Measurements from ENCODE around the gene SNX27.
A peak's percentile ranks its signal among the peaks of the same experiment; 100 is the strongest.
"Not testable (repeated sequence)": the region's sequence is repeated elsewhere in the genome, so short reads cannot be mapped to it uniquely, and the experiment has no call there.

Gene SNX27

GRCh38 chr1:151611832-151612500 is at the start of gene SNX27:
Gene SNX27, plus strand, starts transcription at chr1:151612050. Its CDS starts 152 bp downstream, at chr1:151612202.
- peak; percentile 90 for DNase-seq (ENCODE audit: low spot score)

- DNase-seq (ENCODE audit: low spot score), result no peak
Measured at GRCh38 chr1:151562661-151563060, 49.2 kb upstream of the SNX27 start.

GRCh38 chr1:151563376-151563775 is 48.5 kb upstream of the SNX27 start:
- DNase-seq (ENCODE audit: low spot score), result no peak

- no peak for DNase-seq (ENCODE audit: low spot score)
Measured at GRCh38 chr1:151565502-151566189, 46.2 kb upstream of the SNX27 start.

GRCh38 chr1:151568626-151569088 is 43.2 kb upstream of the SNX27 start:
- DNase-seq (ENCODE audit: low spot score), result no peak

GRCh38 chr1:151570819-151571218 is 41.0 kb upstream of the SNX27 start:
- DNase-seq (ENCODE audit: low spot score), result no peak

- peak; percentile 45 for DNase-seq (ENCODE audit: low spot score)
Measured at GRCh38 chr1:151574575-151575529, 37.0 kb upstream of the SNX27 start.

GRCh38 chr1:151577173-151577572 is 34.7 kb upstream of the SNX27 start:
- no peak for DNase-seq (ENCODE audit: low spot score)

- DNase-seq (ENCODE audit: low spot score), result no peak
Measured at GRCh38 chr1:151578941-151579340, 32.9 kb upstream of the SNX27 start.

GRCh38 chr1:151579436-151580225 is 32.2 kb upstream of the SNX27 start:
- DNase-seq (ENCODE audit: low spot score), result no peak

- no peak for DNase-seq (ENCODE audit: low spot score)
Measured at GRCh38 chr1:151581451-151581850, 30.4 kb upstream of the SNX27 start.

GRCh38 chr1:151581921-151582320 is 29.9 kb upstream of the SNX27 start:
- no peak for DNase-seq (ENCODE audit: low spot score)

GRCh38 chr1:151583796-151584195 is 28.1 kb upstream of the SNX27 start:
- no peak for DNase-seq (ENCODE audit: low spot score)

- no peak for DNase-seq (ENCODE audit: low spot score)
Measured at GRCh38 chr1:151584278-151584677, 27.6 kb upstream of the SNX27 start.

GRCh38 chr1:151584780-151585179 is 27.1 kb upstream of the SNX27 start:
- no peak for DNase-seq (ENCODE audit: low spot score)

GRCh38 chr1:151585622-151586021 is 26.2 kb upstream of the SNX27 start:
- DNase-seq (ENCODE audit: low spot score), result peak; percentile 68

GRCh38 chr1:151590961-151591360 is 20.9 kb upstream of the SNX27 start:
- no peak for DNase-seq (ENCODE audit: low spot score)

- no peak for DNase-seq (ENCODE audit: low spot score)
Measured at GRCh38 chr1:151593730-151594129, 18.1 kb upstream of the SNX27 start.

GRCh38 chr1:151594143-151594625 is 17.7 kb upstream of the SNX27 start:
- DNase-seq (ENCODE audit: low spot score), result peak; percentile 81

GRCh38 chr1:151596166-151596953 is 15.5 kb upstream of the SNX27 start:
- DNase-seq (ENCODE audit: low spot score), result no peak

- not testable (repeated sequence) for DNase-seq (ENCODE audit: low spot score)
Measured at GRCh38 chr1:151602550-151602949, 9.3 kb upstream of the SNX27 start.
